ENCODE measurements around the gene TUBB4A. TPM values are rescaled to one million over a fixed set of nuclear protein-coding genes. Genes with fewer than 3 reads are reported as not detected.

The TUBB4A gene
- total and polyA plus RNA-seq, 8 donors, result 0.76 to 3.9 (median 0.89) TPM; not detected in 3

DNA sequence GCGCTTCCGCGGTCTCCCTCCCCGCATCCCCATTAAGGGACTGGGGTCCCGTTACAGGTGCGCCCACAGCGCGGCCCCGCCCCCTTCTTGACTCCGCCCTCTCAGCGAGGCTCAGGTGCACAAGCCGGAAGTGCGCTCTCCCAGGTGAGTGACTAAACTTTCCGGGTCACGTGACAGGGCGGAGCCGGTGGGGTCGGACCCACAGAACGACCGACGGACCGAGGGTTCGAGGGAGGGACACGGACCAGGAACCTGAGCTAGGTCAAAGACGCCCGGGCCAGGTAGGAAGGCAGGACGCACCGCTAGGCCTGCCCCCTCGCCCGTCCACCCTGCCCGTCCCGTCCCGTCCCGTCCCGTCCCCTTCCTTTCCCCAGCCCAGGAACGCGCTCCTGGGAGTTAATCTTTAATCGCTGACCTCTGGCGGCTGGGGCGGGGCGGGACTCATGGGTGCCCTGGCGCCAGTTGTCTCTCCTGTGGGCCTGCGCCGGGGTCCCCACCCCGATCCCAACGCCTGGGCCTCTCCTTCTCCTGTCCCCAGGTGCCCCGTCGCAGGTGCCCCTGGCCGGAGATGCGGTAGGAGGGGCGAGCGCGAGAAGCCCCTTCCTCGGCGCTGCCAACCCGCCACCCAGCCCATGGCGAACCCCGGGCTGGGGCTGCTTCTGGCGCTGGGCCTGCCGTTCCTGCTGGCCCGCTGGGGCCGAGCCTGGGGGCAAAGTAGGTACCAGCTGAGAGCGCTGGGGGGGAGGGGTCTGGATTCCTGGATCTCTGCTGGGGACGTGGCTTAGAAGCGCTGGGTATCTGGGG, 37.8 kb downstream of the TUBB4A start, which contains the start of gene CRB3:
CRB3 (plus strand) TSS at position 202 of the 804 bp plus-strand sequence; CDS start at position 633, 431 bp downstream.
- Histone ChIP-seq H3K36me3 (peaks cover 4 to 33% (median 24%) of the 10 kb centered on the region in 4 donors), H3K27ac (peak within 1 kb of the TSS; percentile 79 to 94 (median 90)), H3K9me3 (no peaks in the 10 kb centered on the region), H3K4me1 (peaks cover 4 to 45% (median 21%) of the 10 kb centered on the region in 4 donors), H3K27me3 (peaks cover 0 to 38% (median 13%) of the 10 kb centered on the region in 3 donors), H3K4me3 (peak within 1 kb of the TSS; percentile 39 to 71 (median 50))
- TF ChIP-seq EP300 (IDR thresholded peaks at IDR 0.05), result no peak
- TF ChIP-seq POLR2A (IDR thresholded peaks at IDR 0.05), result peak in 2 of 4 donors; percentile 20 to 69
- peak; percentile 9 to 91 (median 66) for TF ChIP-seq POLR2AphosphoS5 (IDR thresholded peaks at IDR 0.05)
- peak; percentile 96 to 97 for DNase-seq
- 2 to 4% (median 4%) methylated on average over 26 to 65 of the region's 65 CpGs for WGBS, 5 donors
- intact Hi-C loops (cut with DNase I; ENCODE audit: low total_unique reads), result no loop called here

GRCh38 chr19:6460099-6460884, 41.8 kb downstream of the TUBB4A start:
- intact Hi-C loops (cut with DNase I; ENCODE audit: low total_unique reads), result no loop called here

DNA sequence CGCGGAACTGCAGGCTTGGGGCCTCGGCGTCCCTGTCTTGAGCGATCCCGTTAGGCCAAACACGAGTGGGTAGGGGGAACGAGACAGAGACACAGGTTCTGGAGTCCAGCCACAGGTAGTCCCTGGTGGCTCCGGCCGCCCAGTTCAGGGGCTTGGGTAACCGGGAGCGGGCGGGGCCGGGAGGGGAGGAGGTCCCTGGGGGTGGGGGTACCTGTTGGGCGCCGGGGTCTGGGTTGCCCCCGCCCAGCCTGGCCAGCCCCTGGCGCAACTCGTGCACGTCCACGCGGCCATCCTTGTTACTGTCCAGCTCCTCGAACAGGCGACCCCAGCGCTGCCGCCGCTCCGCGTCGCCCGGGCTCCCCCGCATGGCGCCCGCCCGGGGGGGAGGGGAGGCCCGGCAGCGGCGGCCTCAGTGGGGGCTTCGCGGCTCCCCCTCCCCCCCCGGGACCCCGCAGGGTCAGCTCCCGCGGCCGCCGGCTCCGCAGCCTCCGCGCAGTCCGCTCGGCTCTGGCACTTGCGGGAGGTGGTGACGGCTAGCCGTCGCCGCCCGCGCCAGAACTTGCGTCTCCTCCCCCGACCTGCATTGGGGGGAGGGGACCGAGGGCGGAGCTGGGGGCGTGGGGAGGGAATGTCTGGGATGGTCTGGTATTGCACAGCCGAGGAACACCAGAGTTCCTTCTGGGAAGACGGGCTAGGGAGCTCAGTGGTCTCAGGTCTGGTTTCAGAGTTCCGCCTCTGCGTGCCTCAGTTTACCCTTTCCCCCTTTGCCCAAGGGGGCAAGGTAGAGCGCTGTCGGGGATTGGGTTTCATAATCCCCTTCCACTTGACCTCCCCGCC, 42.6 kb downstream of the TUBB4A start, which contains the start of gene SLC25A23:
SLC25A23 (minus strand) TSS at position 531 of the 837 bp plus-strand sequence; CDS start at position 367, 164 bp downstream.
- peaks cover 8 to 44% (median 26%) of the 10 kb centered on the region in 4 donors for H3K4me1 ChIP-seq
- WGBS, 5 donors, result 2 to 4% (median 3%) methylated on average over 31 to 70 of the region's 70 CpGs
- H3K4me3 ChIP-seq, result peak within 1 kb of the TSS; percentile 82 to 97 (median 86)
- peak within 1 kb of the TSS; percentile 85 to 94 (median 91) for H3K27ac ChIP-seq
- intact Hi-C loops (cut with DNase I; ENCODE audit: low total_unique reads), result no loop called here
- H3K27me3 ChIP-seq, result peaks cover 0 to 27% (median 8%) of the 10 kb centered on the region in 3 donors
- TF ChIP-seq EP300 (IDR thresholded peaks at IDR 0.05) (no peak), POLR2A (IDR thresholded peaks at IDR 0.05) (no peak), POLR2AphosphoS5 (IDR thresholded peaks at IDR 0.05) (peak in 1 of 3 donors; percentile 46)
- H3K36me3 ChIP-seq, result peaks cover under 1 to 30% (median 23%) of the 10 kb centered on the region in 4 donors
- peak; percentile 74 to 94 for DNase-seq
- peaks cover 0 to 6% (median 4%) of the 10 kb centered on the region in 4 donors for H3K9me3 ChIP-seq

More at GRCh38 chr19:6460099-6460884, 41.8 kb downstream of the TUBB4A start:
- no peaks in the 10 kb centered on the region for H3K9me3 ChIP-seq
- peaks cover 0 to 35% (median 13%) of the 10 kb centered on the region in 3 donors for H3K27me3 ChIP-seq
- H3K4me1 ChIP-seq, result peaks cover 10 to 48% (median 29%) of the 10 kb centered on the region in 4 donors
- H3K27ac ChIP-seq, result peak overlapping the region; percentile 85 to 94 (median 91)
- H3K4me3 ChIP-seq, result peak overlapping the region; percentile 82 to 97 (median 86)
- peak; percentile 97 to 99 for DNase-seq
- WGBS, 5 donors, result 0% methylated on average over 52 to 57 of the region's 57 CpGs
- peaks cover 0 to 22% (median 15%) of the 10 kb centered on the region in 4 donors for H3K36me3 ChIP-seq
- TF ChIP-seq POLR2AphosphoS5 (IDR thresholded peaks at IDR 0.05) (peak; percentile 12 to 77 (median 29)), POLR2A (IDR thresholded peaks at IDR 0.05) (no peak), CTCF (IDR thresholded peaks at IDR 0.05) (peak in 5 of 7 experiments; percentile 50 to 84 (median 76))

DNA sequence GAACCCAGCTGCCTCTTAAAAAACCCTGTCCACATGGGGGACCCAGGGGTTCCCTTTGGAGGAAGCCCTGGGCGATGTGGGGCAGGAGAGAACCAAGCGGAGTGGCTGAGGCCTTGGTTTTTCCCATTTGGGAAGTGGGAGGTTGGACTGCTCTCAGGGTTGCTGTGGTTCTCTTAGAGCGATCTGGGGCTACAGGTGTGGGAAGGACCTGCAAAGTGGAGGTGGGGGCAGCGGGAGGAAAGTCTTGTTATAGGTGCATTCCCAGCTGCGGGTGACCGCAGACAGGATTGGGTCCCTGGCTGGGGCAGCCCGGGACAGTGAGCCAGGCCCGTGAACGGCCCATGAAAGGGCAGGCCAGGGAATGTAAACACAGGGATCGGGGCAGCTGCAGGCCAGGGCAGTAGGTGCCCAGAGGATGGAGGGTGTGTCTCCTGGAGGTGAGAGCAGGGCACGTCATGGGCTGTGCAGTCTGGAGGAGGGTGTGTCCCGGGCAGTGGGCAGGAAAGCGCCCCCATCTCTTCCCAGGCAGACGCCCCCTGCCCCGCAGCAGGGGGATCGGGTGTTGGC, 43.3 kb downstream of the TUBB4A start:
- peak; percentile 53 to 61 for DNase-seq
- H3K4me3 ChIP-seq, result peak overlapping the region; percentile 82 to 97 (median 86)
- H3K36me3 ChIP-seq, result peaks cover 7 to 37% (median 30%) of the 10 kb centered on the region in 4 donors
- intact Hi-C loops (cut with DNase I; ENCODE audit: low total_unique reads), result no loop called here
- peaks cover 0 to 20% (median 1%) of the 10 kb centered on the region in 3 donors for H3K27me3 ChIP-seq
- TF ChIP-seq POLR2A (IDR thresholded peaks at IDR 0.05) (no peak), EP300 (IDR thresholded peaks at IDR 0.05) (no peak), CTCF (IDR thresholded peaks at IDR 0.05) (no peak), POLR2AphosphoS5 (IDR thresholded peaks at IDR 0.05) (no peak)
- WGBS, 5 donors, result 18 to 44% (median 34%) methylated on average over 9 to 16 of the region's 16 CpGs
- H3K9me3 ChIP-seq, result peaks cover 4 to 13% (median 11%) of the 10 kb centered on the region in 4 donors
- H3K4me1 ChIP-seq, result peaks cover 8 to 37% (median 23%) of the 10 kb centered on the region in 4 donors
- H3K27ac ChIP-seq, result peak overlapping the region; percentile 85 to 94 (median 91)
